Measurements from ENCODE around the gene KIAA0825.

Gene KIAA0825

DNA sequence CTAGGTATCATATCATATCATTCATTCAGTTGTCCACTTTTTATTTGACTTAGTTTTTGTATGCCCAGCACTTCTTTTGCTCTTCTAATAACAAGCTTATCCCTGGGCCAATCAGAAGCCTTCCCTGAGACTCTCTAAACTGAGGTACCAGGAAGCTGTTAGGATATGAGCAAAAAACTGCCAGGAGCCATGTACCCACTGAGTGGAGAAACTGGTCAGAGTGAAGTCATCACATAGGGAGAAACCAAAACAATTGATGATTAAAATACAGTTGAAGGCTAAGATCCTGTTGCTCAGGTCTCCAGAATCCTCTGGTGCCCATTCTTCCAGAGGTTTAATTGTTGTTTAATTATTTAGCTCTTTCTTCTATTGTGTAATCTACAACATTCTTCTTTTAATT lies 120.2 kb downstream of the KIAA0825 start:
- no peak for DNase-seq (ENCODE audit: low read depth)
- no peak for TF ChIP-seq CTCF (IDR thresholded peaks at IDR 0.05; ENCODE audit: insufficient read depth, low read depth, low read length, missing control alignments)
- H3K4me3 ChIP-seq (ENCODE audit: low read depth, low read length) = no peak overlapping the region

- no peak for DNase-seq (ENCODE audit: low read depth)
- no peak for TF ChIP-seq CTCF (IDR thresholded peaks at IDR 0.05; ENCODE audit: insufficient read depth, low read depth, low read length, missing control alignments)
- H3K4me3 ChIP-seq (ENCODE audit: low read depth, low read length) = no peak overlapping the region
Measured at GRCh38 chr5:94485067-94485466, 133.3 kb downstream of the KIAA0825 start.

- H3K4me3 ChIP-seq (ENCODE audit: low read depth, low read length) = no peak overlapping the region
- DNase-seq (ENCODE audit: low read depth) = peak; percentile 20
- TF ChIP-seq CTCF (IDR thresholded peaks at IDR 0.05; ENCODE audit: insufficient read depth, low read depth, low read length, missing control alignments) = no peak
Measured at GRCh38 chr5:94481059-94481458, 137.3 kb downstream of the KIAA0825 start.

- no peak for DNase-seq (ENCODE audit: low read depth)
- H3K4me3 ChIP-seq (ENCODE audit: low read depth, low read length) = no peak overlapping the region
- TF ChIP-seq CTCF (IDR thresholded peaks at IDR 0.05; ENCODE audit: insufficient read depth, low read depth, low read length, missing control alignments) = no peak
Measured at GRCh38 chr5:94480486-94480885, 137.9 kb downstream of the KIAA0825 start.

- no peak for DNase-seq (ENCODE audit: low read depth)
- TF ChIP-seq CTCF (IDR thresholded peaks at IDR 0.05; ENCODE audit: insufficient read depth, low read depth, low read length, missing control alignments) = no peak
- no peak overlapping the region for H3K4me3 ChIP-seq (ENCODE audit: low read depth, low read length)
Measured at GRCh38 chr5:94473936-94474335, 144.5 kb downstream of the KIAA0825 start.

GRCh38 chr5:94471521-94471920 lies 146.9 kb downstream of the KIAA0825 start:
- no peak for DNase-seq (ENCODE audit: low read depth)
- H3K4me3 ChIP-seq (ENCODE audit: low read depth, low read length) = no peak overlapping the region
- no peak for TF ChIP-seq CTCF (IDR thresholded peaks at IDR 0.05; ENCODE audit: insufficient read depth, low read depth, low read length, missing control alignments)

- no peak for TF ChIP-seq CTCF (IDR thresholded peaks at IDR 0.05; ENCODE audit: insufficient read depth, low read depth, low read length, missing control alignments)
- DNase-seq (ENCODE audit: low read depth) = no peak
- no peak overlapping the region for H3K4me3 ChIP-seq (ENCODE audit: low read depth, low read length)
Measured at GRCh38 chr5:94470802-94471201, 147.6 kb downstream of the KIAA0825 start.

Data from GM12865 (cell line).